ENCODE data around the gene CEPT1.

DNA sequence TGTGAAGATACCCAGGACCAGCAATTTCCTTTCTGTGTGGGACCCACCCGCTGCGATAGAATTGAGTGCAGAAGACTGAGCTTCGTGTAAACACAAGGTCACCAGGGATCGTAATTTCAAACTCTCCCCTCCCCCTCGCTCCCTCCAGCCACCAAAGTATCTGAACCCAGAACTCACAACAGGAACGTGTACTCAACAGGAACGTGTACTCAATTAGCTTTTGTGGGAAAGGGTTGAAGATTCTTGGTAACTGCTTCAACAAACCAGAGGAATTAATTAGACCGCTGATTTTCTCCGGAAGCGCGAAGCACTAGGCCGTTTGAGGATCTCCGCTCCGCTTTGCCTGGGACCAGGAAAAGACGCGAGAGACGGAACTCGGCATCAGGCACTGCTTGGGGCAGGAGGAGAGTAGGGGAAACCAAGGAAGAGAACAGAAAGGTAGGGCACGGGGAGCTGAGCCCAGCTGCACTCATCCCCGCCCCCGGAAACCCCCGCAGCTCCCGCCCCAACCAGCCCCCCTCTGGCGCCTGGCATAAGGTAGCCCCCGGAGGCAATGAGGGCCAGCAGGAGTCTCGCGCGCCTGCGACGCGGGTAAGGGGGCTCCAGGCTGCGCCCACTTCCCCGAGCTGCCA is 583 bp upstream of the CEPT1 start:
- TF ChIP-seq, protein P1, sequence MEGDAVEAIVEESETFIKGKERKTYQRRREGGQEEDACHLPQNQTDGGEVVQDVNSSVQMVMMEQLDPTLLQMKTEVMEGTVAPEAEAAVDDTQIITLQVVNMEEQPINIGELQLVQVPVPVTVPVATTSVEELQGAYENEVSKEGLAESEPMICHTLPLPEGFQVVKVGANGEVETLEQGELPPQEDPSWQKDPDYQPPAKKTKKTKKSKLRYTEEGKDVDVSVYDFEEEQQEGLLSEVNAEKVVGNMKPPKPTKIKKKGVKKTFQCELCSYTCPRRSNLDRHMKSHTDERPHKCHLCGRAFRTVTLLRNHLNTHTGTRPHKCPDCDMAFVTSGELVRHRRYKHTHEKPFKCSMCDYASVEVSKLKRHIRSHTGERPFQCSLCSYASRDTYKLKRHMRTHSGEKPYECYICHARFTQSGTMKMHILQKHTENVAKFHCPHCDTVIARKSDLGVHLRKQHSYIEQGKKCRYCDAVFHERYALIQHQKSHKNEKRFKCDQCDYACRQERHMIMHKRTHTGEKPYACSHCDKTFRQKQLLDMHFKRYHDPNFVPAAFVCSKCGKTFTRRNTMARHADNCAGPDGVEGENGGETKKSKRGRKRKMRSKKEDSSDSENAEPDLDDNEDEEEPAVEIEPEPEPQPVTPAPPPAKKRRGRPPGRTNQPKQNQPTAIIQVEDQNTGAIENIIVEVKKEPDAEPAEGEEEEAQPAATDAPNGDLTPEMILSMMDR (IDR thresholded peaks at IDR 0.05), result no peak
- no peak for TF ChIP-seq POLR2AphosphoS5 (IDR thresholded peaks at IDR 0.05)
- TF ChIP-seq POLR2A (IDR thresholded peaks at IDR 0.05), result no peak
